GM23338 (cell line): ENCODE data around the gene KAZN. TPM values are rescaled to one million over a fixed set of nuclear protein-coding genes. Genes with fewer than 3 reads are reported as not detected.

Experiments used
- ATAC-seq: fragments of 200-7000 bp; cut with Tn5 transposase; 3 replicates; pipeline ENCODE4 v1.9.1; 2020
- DNase-seq: peaks from one replicate; pipeline ENCODE4 v3.0.0-alpha.2; 2015; ENCODE audit warnings: low spot score
- H2AFZ ChIP-seq: fragments of 200-600 bp; sonication (generic); 2 replicates; pipeline ENCODE4 v1.8.0; 2016; ENCODE audit warnings: antibody characterized with exemption, mild to moderate bottlenecking, moderate library complexity
- H3F3A ChIP-seq: fragments of 200-600 bp; sonication (generic); replicated peaks from 2 replicates; pipeline ENCODE4 v1.8.0; 2017; ENCODE audit warnings: antibody characterized with exemption, mixed run types, low read depth
- H3K27ac ChIP-seq: fragments of 200-600 bp; sonication (generic); 2 replicates; pipeline ENCODE4 v1.6.1; 2016; ENCODE audit warnings: low read depth
- H3K27me3 ChIP-seq: fragments of 200-600 bp; sonication (generic); 2 replicates; pipeline ENCODE4 v1.8.0; 2016; ENCODE audit warnings: mild to moderate bottlenecking, mixed run types, moderate library complexity; ENCODE audit not compliant: insufficient read depth
- H3K36me3 ChIP-seq: fragments of 200-600 bp; sonication (generic); 2 replicates; pipeline ENCODE4 v1.8.0; 2016; ENCODE audit warnings: mild to moderate bottlenecking; ENCODE audit not compliant: insufficient read depth
- H3K4me1 ChIP-seq: fragments of 200-600 bp; sonication (generic); 2 replicates; pipeline ENCODE4 v1.8.0; 2016; ENCODE audit warnings: mild to moderate bottlenecking, moderate library complexity; ENCODE audit not compliant: insufficient read depth
- H3K4me2 ChIP-seq: fragments of 200-600 bp; sonication (generic); 2 replicates; pipeline ENCODE4 v1.7.1; 2017; ENCODE audit warnings: mixed run types
- H3K4me3 ChIP-seq: fragments of 200-600 bp; sonication (generic); 2 replicates; pipeline ENCODE4 v1.6.1; 2016; ENCODE audit warnings: mixed run types
- H3K79me2 ChIP-seq: fragments of 200-600 bp; sonication (generic); replicated peaks from 2 replicates; pipeline ENCODE4 v1.8.0; 2017; ENCODE audit warnings: mild to moderate bottlenecking; ENCODE audit not compliant: insufficient read depth
- H3K9me2 ChIP-seq: fragments of 200-600 bp; sonication (generic); 2 replicates; pipeline ENCODE4 v1.8.0; 2017; ENCODE audit not compliant: insufficient read depth
- H4K20me1 ChIP-seq: fragments of 200-600 bp; sonication (generic); replicated peaks from 2 replicates; pipeline ENCODE4 v1.8.0; 2017; ENCODE audit warnings: mild to moderate bottlenecking; ENCODE audit not compliant: insufficient read depth
- H3K27ac Mint-ChIP-seq: 2 replicates; pipeline ENCODE4 v1.8.0; 2020; ENCODE audit warnings: inconsistent platforms, mild to moderate bottlenecking, moderate library complexity, mixed read lengths
- H3K27me3 Mint-ChIP-seq: 3 replicates; pipeline ENCODE4 v1.8.0; 2022; ENCODE audit warnings: low read depth, mild to moderate bottlenecking, moderate library complexity, mixed read lengths, inconsistent platforms; ENCODE audit not compliant: insufficient read depth, poor library complexity
- H3K36me3 Mint-ChIP-seq: 3 replicates; pipeline ENCODE4 v1.8.0; 2021; ENCODE audit warnings: low read depth, mild to moderate bottlenecking, inconsistent platforms, moderate library complexity, mixed read lengths
- H3K4me1 Mint-ChIP-seq: 3 replicates; pipeline ENCODE4 v1.8.0; 2020; ENCODE audit warnings: mild to moderate bottlenecking, inconsistent platforms, mixed read lengths
- H3K4me3 Mint-ChIP-seq: 3 replicates; pipeline ENCODE4 v1.8.0; 2021; ENCODE audit warnings: moderate library complexity, mild to moderate bottlenecking, inconsistent platforms, mixed read lengths
- H3K9me3 Mint-ChIP-seq: 3 replicates; pipeline ENCODE4 v1.8.0; 2020; ENCODE audit warnings: moderate library complexity, mild to moderate bottlenecking, inconsistent platforms, mixed read lengths
- CREB1 ChIP-seq: fragments of 250-450 bp; sonication (Bioruptor Pico); IDR thresholded peaks from 2 replicates; pipeline ENCODE4 v1.5.0; 2020; ENCODE audit warnings: low read depth, mild to moderate bottlenecking, moderate library complexity
- EZH2 ChIP-seq: fragments of 200-600 bp; sonication (generic); IDR thresholded peaks from one replicate; pipeline ENCODE4 v1.8.0; 2017; ENCODE audit warnings: antibody characterized with exemption, mild to moderate bottlenecking, low read depth; ENCODE audit not compliant: unreplicated experiment
- EZH2phosphoT487 ChIP-seq: fragments of 200-600 bp; sonication (generic); IDR thresholded peaks from one replicate; pipeline ENCODE4 v1.8.1; 2018; ENCODE audit warnings: antibody characterized with exemption; ENCODE audit not compliant: unreplicated experiment
- JUNB ChIP-seq: IDR thresholded peaks from one replicate; pipeline ENCODE4 v1.6.1; 2016; ENCODE audit warnings: antibody characterized with exemption; ENCODE audit not compliant: unreplicated experiment
- NANOG ChIP-seq: IDR thresholded peaks from 2 replicates; pipeline ENCODE4 v1.6.1; 2016; ENCODE audit warnings: antibody characterized with exemption, borderline replicate concordance
- POLR2AphosphoS5 ChIP-seq: IDR thresholded peaks from 2 replicates; pipeline ENCODE4 v1.6.1; 2016; ENCODE audit warnings: antibody characterized with exemption, low read depth
- STAT1 ChIP-seq: IDR thresholded peaks from one replicate; pipeline ENCODE4 v1.6.1; 2016; ENCODE audit warnings: antibody characterized with exemption; ENCODE audit not compliant: unreplicated experiment
- ZNF114 ChIP-seq: fragments of 250-450 bp; sonication (Bioruptor Pico); IDR thresholded peaks from 2 replicates; pipeline ENCODE4 v1.5.0; 2020; ENCODE audit warnings: mild to moderate bottlenecking, moderate library complexity
- ZNF331 ChIP-seq: fragments of 250-450 bp; sonication (Bioruptor Pico); IDR thresholded peaks from 2 replicates; pipeline ENCODE4 v1.5.0; 2020; ENCODE audit warnings: low read depth, mild to moderate bottlenecking, moderate library complexity
- polyA plus RNA-seq: library from polyadenylated mRNA; unstranded; fragments of >200 nt; fragmentation: Nextera tagmentation; extraction: Ambion mirVana; gene quantifications from 2 replicates; pipeline ENCODE4 v1.2.1, GENCODE V29; 2016
- total RNA-seq: library from RNA; depleted of rRNA; stranded (reverse); fragments of >200 nt; shearing (Covaris generic); gene quantifications from 2 replicates; pipeline ENCODE4 v1.2.3, GENCODE V29; 2014
- TF ChIP-seq, protein P1 (sequence below): IDR thresholded peaks from one replicate; pipeline ENCODE4 v1.6.1; 2018; ENCODE audit warnings: antibody characterized with exemption; ENCODE audit not compliant: unreplicated experiment
- TF ChIP-seq, protein P2 (sequence below): fragments of 250-450 bp; sonication (Bioruptor Pico); IDR thresholded peaks from 2 replicates; pipeline ENCODE4 v1.5.0; 2020; ENCODE audit warnings: mild to moderate bottlenecking, moderate library complexity
- TF ChIP-seq, protein P3 (sequence below), 2 experiments: fragments of 200-600 bp in 1 of 2; sonication (generic) in 1 of 2; conservative IDR thresholded peaks; 2 replicates each; pipeline versions ENCODE4 v1.5.1 to v1.6.1; 2016 to 2017; ENCODE audit warnings: antibody characterized with exemption in 2 of 2, low read depth in 2 of 2, mild to moderate bottlenecking in 2 of 2, moderate library complexity in 1 of 2
- TF ChIP-seq, protein P4 (sequence below): IDR thresholded peaks from 2 replicates; pipeline ENCODE4 v1.6.1; 2016; ENCODE audit warnings: antibody characterized with exemption

Gene KAZN
- total and polyA plus RNA-seq, 2 experiments from 2014 or later, result 9.9 to 15.0 TPM

DNA sequence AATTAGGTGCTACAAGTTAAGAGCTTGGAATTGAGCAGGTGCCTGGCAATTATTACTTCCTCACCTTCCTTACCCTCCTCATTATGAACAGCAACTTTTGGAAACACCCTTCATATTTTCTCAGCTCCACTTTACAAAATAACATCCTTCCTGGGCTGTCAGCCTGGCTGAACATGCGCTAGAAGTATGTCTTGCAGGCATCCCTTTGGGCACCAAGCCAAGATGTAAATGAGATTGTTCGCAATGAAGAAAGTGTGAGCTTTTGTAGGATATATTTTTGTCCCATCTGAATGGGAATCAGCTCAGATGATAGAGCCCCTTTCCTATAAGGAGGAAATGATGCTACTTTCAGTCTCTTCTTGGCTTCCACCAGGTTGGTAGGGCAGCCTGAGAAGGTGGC, 245.9 kb downstream of the KAZN start:
- no peaks in the 10 kb centered on the region for H3K36me3 ChIP-seq
- H3K27ac Mint-ChIP-seq, result no peak overlapping the region
- 0 out of 2 replicates have a peak, but pooled peaks cover 2% of the 10 kb centered on the region for H4K20me1 ChIP-seq
- no peak overlapping the region for H3K4me3 ChIP-seq
- H3K27ac ChIP-seq, result no peak overlapping the region
- peaks cover 3% of the 10 kb centered on the region for H3K27me3 Mint-ChIP-seq
- H3K36me3 Mint-ChIP-seq, result peaks cover 12% of the 10 kb centered on the region
- H3K4me1 ChIP-seq, result no peaks in the 10 kb centered on the region
- TF ChIP-seq ZNF331 (CRISPR knock-in tag) (no peak), CREB1 (CRISPR knock-in tag) (no peak), EZH2 (no peak), EZH2phosphoT487 (no peak), POLR2AphosphoS5 (no peak), JUNB (no peak), ZNF114 (no peak), NANOG (no peak), STAT1 (no peak)
- TF ChIP-seq, protein P1, sequence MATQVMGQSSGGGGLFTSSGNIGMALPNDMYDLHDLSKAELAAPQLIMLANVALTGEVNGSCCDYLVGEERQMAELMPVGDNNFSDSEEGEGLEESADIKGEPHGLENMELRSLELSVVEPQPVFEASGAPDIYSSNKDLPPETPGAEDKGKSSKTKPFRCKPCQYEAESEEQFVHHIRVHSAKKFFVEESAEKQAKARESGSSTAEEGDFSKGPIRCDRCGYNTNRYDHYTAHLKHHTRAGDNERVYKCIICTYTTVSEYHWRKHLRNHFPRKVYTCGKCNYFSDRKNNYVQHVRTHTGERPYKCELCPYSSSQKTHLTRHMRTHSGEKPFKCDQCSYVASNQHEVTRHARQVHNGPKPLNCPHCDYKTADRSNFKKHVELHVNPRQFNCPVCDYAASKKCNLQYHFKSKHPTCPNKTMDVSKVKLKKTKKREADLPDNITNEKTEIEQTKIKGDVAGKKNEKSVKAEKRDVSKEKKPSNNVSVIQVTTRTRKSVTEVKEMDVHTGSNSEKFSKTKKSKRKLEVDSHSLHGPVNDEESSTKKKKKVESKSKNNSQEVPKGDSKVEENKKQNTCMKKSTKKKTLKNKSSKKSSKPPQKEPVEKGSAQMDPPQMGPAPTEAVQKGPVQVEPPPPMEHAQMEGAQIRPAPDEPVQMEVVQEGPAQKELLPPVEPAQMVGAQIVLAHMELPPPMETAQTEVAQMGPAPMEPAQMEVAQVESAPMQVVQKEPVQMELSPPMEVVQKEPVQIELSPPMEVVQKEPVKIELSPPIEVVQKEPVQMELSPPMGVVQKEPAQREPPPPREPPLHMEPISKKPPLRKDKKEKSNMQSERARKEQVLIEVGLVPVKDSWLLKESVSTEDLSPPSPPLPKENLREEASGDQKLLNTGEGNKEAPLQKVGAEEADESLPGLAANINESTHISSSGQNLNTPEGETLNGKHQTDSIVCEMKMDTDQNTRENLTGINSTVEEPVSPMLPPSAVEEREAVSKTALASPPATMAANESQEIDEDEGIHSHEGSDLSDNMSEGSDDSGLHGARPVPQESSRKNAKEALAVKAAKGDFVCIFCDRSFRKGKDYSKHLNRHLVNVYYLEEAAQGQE, result no peak
- TF ChIP-seq, protein P2, sequence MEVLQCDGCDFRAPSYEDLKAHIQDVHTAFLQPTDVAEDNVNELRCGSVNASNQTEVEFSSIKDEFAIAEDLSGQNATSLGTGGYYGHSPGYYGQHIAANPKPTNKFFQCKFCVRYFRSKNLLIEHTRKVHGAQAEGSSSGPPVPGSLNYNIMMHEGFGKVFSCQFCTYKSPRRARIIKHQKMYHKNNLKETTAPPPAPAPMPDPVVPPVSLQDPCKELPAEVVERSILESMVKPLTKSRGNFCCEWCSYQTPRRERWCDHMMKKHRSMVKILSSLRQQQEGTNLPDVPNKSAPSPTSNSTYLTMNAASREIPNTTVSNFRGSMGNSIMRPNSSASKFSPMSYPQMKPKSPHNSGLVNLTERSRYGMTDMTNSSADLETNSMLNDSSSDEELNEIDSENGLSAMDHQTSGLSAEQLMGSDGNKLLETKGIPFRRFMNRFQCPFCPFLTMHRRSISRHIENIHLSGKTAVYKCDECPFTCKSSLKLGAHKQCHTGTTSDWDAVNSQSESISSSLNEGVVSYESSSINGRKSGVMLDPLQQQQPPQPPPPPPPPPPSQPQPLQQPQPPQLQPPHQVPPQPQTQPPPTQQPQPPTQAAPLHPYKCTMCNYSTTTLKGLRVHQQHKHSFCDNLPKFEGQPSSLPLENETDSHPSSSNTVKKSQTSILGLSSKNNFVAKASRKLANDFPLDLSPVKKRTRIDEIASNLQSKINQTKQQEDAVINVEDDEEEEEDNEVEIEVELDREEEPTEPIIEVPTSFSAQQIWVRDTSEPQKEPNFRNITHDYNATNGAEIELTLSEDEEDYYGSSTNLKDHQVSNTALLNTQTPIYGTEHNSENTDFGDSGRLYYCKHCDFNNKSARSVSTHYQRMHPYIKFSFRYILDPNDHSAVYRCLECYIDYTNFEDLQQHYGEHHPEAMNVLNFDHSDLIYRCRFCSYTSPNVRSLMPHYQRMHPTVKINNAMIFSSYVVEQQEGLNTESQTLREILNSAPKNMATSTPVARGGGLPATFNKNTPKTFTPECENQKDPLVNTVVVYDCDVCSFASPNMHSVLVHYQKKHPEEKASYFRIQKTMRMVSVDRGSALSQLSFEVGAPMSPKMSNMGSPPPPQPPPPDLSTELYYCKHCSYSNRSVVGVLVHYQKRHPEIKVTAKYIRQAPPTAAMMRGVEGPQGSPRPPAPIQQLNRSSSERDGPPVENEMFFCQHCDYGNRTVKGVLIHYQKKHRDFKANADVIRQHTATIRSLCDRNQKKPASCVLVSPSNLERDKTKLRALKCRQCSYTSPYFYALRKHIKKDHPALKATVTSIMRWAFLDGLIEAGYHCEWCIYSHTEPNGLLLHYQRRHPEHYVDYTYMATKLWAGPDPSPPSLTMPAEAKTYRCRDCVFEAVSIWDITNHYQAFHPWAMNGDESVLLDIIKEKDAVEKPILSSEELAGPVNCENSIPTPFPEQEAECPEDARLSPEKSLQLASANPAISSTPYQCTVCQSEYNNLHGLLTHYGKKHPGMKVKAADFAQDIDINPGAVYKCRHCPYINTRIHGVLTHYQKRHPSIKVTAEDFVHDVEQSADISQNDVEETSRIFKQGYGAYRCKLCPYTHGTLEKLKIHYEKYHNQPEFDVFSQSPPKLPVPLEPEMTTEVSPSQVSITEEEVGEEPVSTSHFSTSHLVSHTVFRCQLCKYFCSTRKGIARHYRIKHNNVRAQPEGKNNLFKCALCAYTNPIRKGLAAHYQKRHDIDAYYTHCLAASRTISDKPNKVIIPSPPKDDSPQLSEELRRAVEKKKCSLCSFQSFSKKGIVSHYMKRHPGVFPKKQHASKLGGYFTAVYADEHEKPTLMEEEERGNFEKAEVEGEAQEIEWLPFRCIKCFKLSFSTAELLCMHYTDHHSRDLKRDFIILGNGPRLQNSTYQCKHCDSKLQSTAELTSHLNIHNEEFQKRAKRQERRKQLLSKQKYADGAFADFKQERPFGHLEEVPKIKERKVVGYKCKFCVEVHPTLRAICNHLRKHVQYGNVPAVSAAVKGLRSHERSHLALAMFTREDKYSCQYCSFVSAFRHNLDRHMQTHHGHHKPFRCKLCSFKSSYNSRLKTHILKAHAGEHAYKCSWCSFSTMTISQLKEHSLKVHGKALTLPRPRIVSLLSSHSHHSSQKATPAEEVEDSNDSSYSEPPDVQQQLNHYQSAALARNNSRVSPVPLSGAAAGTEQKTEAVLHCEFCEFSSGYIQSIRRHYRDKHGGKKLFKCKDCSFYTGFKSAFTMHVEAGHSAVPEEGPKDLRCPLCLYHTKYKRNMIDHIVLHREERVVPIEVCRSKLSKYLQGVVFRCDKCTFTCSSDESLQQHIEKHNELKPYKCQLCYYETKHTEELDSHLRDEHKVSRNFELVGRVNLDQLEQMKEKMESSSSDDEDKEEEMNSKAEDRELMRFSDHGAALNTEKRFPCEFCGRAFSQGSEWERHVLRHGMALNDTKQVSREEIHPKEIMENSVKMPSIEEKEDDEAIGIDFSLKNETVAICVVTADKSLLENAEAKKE (CRISPR knock-in tag), result no peak
- TF ChIP-seq, protein P3, sequence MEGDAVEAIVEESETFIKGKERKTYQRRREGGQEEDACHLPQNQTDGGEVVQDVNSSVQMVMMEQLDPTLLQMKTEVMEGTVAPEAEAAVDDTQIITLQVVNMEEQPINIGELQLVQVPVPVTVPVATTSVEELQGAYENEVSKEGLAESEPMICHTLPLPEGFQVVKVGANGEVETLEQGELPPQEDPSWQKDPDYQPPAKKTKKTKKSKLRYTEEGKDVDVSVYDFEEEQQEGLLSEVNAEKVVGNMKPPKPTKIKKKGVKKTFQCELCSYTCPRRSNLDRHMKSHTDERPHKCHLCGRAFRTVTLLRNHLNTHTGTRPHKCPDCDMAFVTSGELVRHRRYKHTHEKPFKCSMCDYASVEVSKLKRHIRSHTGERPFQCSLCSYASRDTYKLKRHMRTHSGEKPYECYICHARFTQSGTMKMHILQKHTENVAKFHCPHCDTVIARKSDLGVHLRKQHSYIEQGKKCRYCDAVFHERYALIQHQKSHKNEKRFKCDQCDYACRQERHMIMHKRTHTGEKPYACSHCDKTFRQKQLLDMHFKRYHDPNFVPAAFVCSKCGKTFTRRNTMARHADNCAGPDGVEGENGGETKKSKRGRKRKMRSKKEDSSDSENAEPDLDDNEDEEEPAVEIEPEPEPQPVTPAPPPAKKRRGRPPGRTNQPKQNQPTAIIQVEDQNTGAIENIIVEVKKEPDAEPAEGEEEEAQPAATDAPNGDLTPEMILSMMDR (conservative IDR thresholded peaks at IDR 0.05; ENCODE audit: low read depth in 2 of 2), result no peak
- TF ChIP-seq, protein P4, sequence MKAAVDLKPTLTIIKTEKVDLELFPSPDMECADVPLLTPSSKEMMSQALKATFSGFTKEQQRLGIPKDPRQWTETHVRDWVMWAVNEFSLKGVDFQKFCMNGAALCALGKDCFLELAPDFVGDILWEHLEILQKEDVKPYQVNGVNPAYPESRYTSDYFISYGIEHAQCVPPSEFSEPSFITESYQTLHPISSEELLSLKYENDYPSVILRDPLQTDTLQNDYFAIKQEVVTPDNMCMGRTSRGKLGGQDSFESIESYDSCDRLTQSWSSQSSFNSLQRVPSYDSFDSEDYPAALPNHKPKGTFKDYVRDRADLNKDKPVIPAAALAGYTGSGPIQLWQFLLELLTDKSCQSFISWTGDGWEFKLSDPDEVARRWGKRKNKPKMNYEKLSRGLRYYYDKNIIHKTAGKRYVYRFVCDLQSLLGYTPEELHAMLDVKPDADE, result no peak
- no peak overlapping the region for H2AFZ ChIP-seq
- no peaks in the 10 kb centered on the region for H3K27me3 ChIP-seq
- H3K4me1 Mint-ChIP-seq, result no peaks in the 10 kb centered on the region
- DNase-seq, result no peak
- peaks cover 11% of the 10 kb centered on the region; the same call in 1 of the 2 replicates for H3K9me2 ChIP-seq
- no peaks in the 10 kb centered on the region for H3K79me2 ChIP-seq
- H3F3A ChIP-seq, result no peaks in the 10 kb centered on the region
- H3K9me3 Mint-ChIP-seq, result peaks cover 39% of the 10 kb centered on the region
- H3K4me2 ChIP-seq, result no peak overlapping the region
- H3K4me3 Mint-ChIP-seq, result no peak overlapping the region
- ATAC-seq, result no peak
